Stimulated activated CD8-positive, alpha-beta memory T cell treated with anti-CD3 and anti-CD28 coated beads, Interleukin-7, amount 100 ng/mL, for 24 hours (primary cell): ENCODE results near the gene ABCC6.
"Not testable (repeated sequence)": the region's sequence is repeated elsewhere in the genome, so short reads cannot be mapped to it uniquely, and the experiment has no call there.

ENCODE experiments used
- DNase-seq: peaks from one replicate; pipeline ENCODE4 v3.0.0-alpha.2; 2020; ENCODE audit warnings: low read depth

The ABCC6 gene

DNA sequence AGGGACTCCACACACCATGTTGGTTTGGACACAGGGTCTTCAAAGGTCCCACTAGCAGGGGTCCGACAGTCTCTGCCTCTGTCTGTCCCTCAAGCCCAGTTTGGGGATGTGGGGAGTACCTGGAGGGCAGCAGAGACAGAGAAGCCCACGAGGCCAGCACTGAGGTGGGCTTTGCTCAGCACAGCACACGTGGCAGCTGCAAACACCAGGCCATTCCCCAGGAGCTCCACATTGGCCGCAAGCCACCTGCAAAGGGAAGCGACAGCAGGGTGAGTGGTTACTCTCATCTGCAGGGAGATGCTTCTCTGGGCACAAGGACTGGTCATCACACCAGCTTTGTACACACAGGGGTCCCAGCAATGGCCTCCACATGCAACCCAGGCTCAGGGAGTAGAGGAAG, 62.0 kb downstream of the ABCC6 start:
- DNase-seq, result no peak

DNA sequence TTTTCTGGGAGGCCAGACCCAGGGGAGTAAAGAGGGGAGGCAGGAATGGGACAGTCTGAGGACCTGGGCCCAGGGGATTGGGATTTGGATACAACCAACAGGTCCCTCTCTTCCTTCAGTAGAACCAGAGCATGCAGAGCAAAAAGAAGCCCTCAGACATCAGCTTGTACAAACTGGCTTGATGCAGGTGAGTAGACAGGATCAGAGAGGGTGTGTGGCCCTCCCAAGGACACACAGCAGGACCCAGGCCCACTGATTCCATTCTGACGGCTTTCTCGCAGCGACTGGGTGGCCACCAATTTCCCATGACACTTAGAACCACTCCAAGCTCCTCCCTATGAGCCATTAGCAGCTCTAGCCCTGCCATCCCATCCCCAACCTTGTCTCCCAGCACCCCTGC, 63.6 kb downstream of the ABCC6 start:
- DNase-seq, result no peak

GRCh38 chr16:16158741-16159374, 64.4 kb downstream of the ABCC6 start:
- DNase-seq, result no peak

- no peak for DNase-seq
Observed at GRCh38 chr16:16158082-16158658, 65.1 kb downstream of the ABCC6 start.

DNA sequence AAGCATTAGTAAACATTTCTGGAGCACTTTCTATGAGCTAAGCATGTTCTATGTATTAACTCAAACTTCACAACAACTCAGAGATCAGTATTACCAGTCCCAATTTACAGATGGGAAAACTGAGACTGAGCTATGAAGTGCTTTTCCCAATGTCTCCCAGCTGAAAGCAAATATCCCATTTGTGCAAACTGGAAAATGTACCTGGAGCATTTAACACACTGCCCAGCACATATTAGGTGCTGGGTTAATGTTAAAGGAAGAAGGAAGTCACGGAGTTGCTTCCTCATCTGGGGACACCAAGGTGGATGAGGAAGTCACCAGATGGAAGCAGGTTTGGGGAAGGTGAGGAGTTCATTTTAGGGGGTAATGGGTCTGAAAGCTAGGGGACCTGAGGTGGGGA, 66.1 kb downstream of the ABCC6 start:
- DNase-seq, result no peak

GRCh38 chr16:16155234-16155633, 68.1 kb downstream of the ABCC6 start:
- DNase-seq, result no peak

DNA sequence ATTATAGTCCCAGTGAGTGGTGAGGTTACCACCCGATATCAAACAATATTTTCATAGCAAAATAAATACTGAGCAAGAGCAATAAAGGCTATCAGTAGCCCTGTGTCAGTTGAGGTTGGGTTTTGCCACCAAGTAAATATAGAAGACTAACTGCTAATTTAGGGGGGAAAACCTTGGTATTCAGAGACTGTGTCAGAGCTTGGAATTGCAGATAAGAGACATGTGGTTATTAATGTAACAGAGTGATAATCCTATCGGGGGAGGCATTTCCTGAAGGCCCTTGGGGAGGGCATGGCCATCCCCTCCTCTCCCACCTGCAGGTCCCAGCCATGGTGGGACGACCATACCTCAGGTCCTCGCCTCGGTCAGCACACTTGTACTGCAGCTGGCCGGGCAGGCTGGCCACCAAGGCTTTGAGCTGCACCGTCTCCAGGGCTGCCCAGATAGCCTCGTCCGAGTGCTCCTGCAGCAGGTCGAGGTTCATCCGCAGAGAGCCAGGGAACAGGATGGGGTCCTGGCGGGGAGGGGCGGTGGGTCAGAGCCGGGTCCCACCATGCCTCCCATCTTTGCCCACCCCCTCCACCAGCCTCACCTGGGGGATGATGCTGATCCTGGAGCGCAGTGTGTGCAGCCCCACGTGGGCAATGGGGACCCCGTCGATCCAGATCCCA, 68.9 kb downstream of the ABCC6 start:
- DNase-seq, result no peak

GRCh38 chr16:16153000-16153399, 70.3 kb downstream of the ABCC6 start:
- not testable (repeated sequence) for DNase-seq

GRCh38 chr16:16151315-16151714, 72.0 kb downstream of the ABCC6 start:
- DNase-seq, result no peak

DNA sequence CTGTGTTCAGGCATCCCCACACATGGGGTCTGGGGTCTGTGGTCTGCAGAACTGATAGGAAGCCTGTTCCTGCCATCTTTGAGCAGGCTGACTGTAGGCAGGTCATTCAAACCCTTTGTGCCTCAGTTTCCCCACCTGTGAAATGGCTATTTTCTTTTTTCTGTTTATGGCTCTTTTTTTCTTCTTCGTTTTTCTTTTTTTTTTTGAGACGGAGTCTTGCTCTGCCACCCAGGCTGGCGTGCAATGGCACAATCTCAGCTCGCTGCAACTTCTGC, 72.5 kb downstream of the ABCC6 start:
- no peak for DNase-seq

- no peak for DNase-seq
Observed at GRCh38 chr16:16150117-16150877, 73.0 kb downstream of the ABCC6 start.

DNA sequence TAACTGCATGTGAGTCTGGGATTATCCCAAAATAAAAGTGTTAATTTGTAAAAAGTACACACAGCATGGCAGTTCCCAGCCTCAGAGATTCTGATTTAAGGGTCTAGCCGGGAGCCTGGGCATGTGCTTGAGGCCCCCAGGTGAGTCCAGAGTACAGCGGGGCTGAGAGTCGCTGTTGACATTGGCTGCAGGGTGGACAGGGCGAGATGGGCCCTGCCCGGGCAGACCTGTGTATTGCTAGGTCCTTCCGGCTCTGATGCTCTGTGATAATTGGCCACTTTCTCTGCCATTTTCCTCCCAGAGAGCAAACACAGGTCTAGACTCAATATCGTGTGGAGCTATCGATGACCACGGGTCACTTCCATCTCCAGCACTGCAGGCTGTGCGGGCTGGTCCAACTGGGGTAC, 73.6 kb downstream of the ABCC6 start:
- no peak for DNase-seq

- DNase-seq, result no peak
Observed at GRCh38 chr16:16148755-16149154, 74.5 kb downstream of the ABCC6 start.

- not testable (repeated sequence) for DNase-seq
Observed at GRCh38 chr16:16148000-16148599, 75.2 kb downstream of the ABCC6 start.

DNA sequence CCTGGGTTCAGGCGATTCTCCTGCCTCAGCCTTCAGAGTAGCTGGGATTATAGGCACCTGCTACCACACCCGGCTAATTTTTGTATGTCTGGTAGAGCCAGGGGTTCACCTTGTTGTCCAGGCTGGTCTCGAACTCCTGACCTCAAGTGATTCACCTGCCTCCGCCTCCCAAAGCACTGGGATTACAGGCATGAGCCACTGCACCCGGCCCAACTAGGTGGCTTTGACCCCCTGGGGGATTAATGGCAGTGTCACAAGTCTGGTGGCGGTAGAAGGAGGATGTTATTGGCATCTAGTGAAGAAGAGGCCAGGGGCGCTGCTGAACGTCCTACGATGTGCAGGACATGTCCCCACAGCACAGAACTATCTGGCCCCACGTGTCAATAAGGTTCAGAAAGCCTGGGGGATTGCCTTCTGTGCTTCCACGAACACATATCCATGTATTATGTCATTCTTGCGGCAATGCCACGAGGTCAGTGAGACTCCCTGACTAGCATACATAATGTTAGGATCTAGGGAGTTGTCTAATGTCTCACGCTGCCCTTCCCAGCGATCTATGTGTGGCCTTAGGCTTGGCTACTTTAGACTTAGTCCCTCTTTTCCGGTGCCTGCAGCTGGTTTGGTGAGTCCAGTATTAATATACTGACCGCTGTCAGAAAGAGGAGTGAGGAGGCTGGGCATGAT, 75.8 kb downstream of the ABCC6 start:
- no peak for DNase-seq

- DNase-seq, result no peak
Observed at GRCh38 chr16:16146380-16147315, 76.6 kb downstream of the ABCC6 start.

DNA sequence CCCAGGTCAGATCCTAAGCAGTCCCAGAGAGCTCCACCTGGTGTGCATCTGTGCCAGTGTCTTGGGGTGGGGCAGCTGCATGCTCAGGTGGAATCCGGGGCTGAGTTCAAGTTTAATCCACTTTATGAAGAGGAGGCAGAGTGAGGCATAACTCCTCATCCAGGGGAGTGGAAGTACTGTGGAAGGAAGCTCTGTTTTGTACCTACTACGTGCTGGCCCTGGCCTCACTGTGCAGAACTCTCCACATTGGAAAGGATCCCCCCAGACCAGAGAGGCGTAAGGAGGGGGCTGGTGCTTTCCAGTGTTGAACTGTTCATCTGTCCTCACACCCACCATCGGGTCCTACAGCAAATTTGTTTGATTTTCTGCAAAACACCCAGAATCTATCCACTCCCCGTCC, 78.0 kb downstream of the ABCC6 start:
- no peak for DNase-seq

GRCh38 chr16:16144416-16144815, 78.9 kb downstream of the ABCC6 start:
- DNase-seq, result no peak

DNA sequence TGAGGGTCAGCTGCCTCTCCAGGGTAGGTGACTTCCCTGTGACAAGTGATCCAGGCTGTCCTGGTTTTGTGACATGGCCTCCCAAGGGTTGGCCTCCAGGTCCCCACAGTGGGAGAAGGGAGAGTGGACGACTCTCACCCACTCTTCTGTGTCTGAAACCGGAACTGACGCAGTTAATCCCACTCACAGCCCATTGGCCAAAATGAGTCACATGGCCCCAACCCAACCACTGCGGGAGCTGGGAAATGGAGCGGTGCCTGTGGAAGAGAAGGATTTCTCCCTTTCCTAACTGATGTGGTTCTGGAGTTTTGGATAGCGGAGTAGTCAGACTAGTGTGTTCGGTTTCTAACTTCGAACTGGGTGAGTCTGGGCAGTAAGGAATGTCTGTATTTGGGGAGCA, 79.4 kb downstream of the ABCC6 start:
- DNase-seq, result no peak

GRCh38 chr16:16143038-16143763, 80.1 kb downstream of the ABCC6 start:
- DNase-seq, result no peak
